Mesodermal cell (in vitro differentiated cells): ENCODE measurements around the gene PRAMEF1.
"Not testable (repeated sequence)": the region's sequence is repeated elsewhere in the genome, so short reads cannot be mapped to it uniquely, and the experiment has no call there.

Experiments
- H3K27ac ChIP-seq: 2 replicates; pipeline ENCODE4 v1.7.0; 2013; ENCODE audit warnings: mild to moderate bottlenecking, low read depth, low read length, moderate library complexity; ENCODE audit not compliant: severe bottlenecking
- H3K36me3 ChIP-seq: 2 replicates; pipeline ENCODE4 v1.7.1; 2013; ENCODE audit warnings: mild to moderate bottlenecking, low read length, moderate library complexity; ENCODE audit not compliant: control insufficient read depth, insufficient read depth
- H3K4me1 ChIP-seq: one replicate; pipeline ENCODE4 v1.7.1; 2013; ENCODE audit warnings: mild to moderate bottlenecking, low read length; ENCODE audit not compliant: insufficient read depth, control insufficient read depth, poor library complexity, severe bottlenecking
- H3K4me3 ChIP-seq: 2 replicates; pipeline ENCODE4 v1.7.0; 2013; ENCODE audit warnings: low read length, control low read depth, mild to moderate bottlenecking; ENCODE audit not compliant: insufficient read depth, poor library complexity, severe bottlenecking; ENCODE audit errors: extremely low read depth
- H3K9me3 ChIP-seq: 2 replicates; pipeline ENCODE4 v1.7.1; 2013; ENCODE audit warnings: mild to moderate bottlenecking, low read length, moderate library complexity; ENCODE audit not compliant: control insufficient read depth
- WGBS, 2 experiments: methylation state at CpG; one replicate each; pipeline ENCODE4 v1.1.5; 2013; ENCODE audit warnings: missing lambda C conversion rate in 2 of 2; ENCODE audit not compliant: insufficient coverage in 2 of 2; 5-methylcytosine and 5-hydroxymethylcytosine counted together

PRAMEF1 gene

DNA sequence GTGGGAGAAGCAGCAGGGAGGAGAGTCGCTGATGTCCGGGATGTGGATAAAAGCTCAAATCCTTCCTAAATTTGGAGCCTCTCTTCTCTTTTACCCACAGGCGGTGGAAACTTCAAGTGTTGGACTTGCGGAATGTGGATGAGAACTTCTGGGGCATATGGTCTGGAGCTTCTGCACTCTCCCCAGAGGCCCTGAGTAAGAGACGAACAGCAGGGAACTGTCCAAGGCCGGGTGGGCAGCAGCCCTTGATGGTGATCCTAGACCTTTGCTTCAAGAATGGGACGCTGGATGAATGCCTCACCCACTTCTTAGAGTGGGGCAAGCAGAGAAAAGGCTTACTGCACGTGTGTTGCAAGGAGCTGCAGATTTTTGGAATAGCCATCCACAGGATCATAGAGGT lies 15.8 kb upstream of the PRAMEF1 start:
- peaks cover 3% of the 10 kb centered on the region for H3K9me3 ChIP-seq
- no peaks in the 10 kb centered on the region for H3K36me3 ChIP-seq
- no peaks in the 10 kb centered on the region for H3K4me1 ChIP-seq
- WGBS, 2 experiments = 78 to 88% methylated on average over 4 to 7 of the region's 8 CpGs
- no peak overlapping the region for H3K27ac ChIP-seq
- no peak overlapping the region for H3K4me3 ChIP-seq

DNA sequence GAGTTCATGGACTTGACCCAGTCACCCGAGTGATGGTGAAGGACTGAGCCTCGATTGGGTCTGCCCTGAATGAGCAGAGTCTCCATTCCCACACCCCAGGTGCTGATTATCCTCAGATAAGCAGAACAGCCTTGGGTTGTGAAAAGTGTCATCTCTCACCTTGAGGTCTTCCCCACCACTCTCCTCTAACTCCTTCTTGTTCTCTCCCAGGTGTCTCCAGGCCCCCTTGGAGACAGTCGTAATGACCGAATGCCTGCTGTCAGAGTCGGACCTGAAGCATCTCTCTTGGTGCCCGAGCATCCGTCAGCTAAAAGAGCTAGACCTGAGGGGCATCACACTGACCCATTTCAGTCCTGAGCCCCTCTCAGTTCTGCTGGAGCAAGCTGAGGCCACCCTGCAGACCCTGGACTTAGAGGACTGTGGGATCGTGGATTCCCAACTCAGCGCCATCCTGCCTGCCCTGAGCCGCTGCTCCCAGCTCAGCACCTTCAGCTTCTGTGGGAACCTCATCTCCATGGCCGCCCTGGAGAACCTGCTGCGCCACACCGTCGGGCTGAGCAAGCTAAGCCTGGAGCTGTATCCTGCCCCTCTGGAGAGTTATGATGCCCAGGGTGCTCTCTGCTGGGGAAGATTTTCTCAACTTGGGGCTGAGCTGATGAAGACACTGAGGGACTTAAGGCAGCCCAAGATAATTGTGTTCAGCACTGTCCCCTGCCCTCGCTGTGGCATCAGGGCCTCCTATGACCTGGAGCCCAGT lies 14.2 kb upstream of the PRAMEF1 start:
- Histone ChIP-seq H3K9me3 (peaks cover 3% of the 10 kb centered on the region), H3K4me3 (no peak overlapping the region), H3K36me3 (no peaks in the 10 kb centered on the region), H3K4me1 (no peaks in the 10 kb centered on the region), H3K27ac (no peak overlapping the region)
- WGBS, 2 experiments = 90 to 94% methylated on average over 14 of the region's 15 CpGs

- Histone ChIP-seq H3K4me3 (no peak overlapping the region), H3K36me3 (no peaks in the 10 kb centered on the region), H3K27ac (no peak overlapping the region), H3K9me3 (peaks cover 3% of the 10 kb centered on the region), H3K4me1 (no peaks in the 10 kb centered on the region)
- WGBS, 2 experiments = 78 to 100% methylated on average over 2 to 4 of the region's 4 CpGs
Observed at GRCh38 chr1:12778061-12778460, 13.1 kb upstream of the PRAMEF1 start.

- Histone ChIP-seq H3K9me3 (no peaks in the 10 kb centered on the region), H3K4me1 (no peaks in the 10 kb centered on the region), H3K27ac (no peak overlapping the region), H3K4me3 (no peak overlapping the region), H3K36me3 (no peaks in the 10 kb centered on the region)
- whole genome bisulfite sequencing, 2 experiments = 83 to 90% methylated on average over 6 of the region's 6 CpGs
Observed at GRCh38 chr1:12778907-12779306, 12.3 kb upstream of the PRAMEF1 start.

GRCh38 chr1:12781488-12781887 lies 9.7 kb upstream of the PRAMEF1 start:
- 13% methylated on average over 3 of the region's 5 CpGs; no CpG with 5 or more reads in 1 of the 2 experiments for WGBS, 2 experiments
- H3K9me3 ChIP-seq, H3K4me3 ChIP-seq, H3K4me1 ChIP-seq, H3K27ac ChIP-seq, H3K36me3 ChIP-seq: not testable (repeated sequence)

- H3K4me3 ChIP-seq, H3K4me1 ChIP-seq, H3K27ac ChIP-seq, H3K9me3 ChIP-seq, H3K36me3 ChIP-seq: not testable (repeated sequence)
- WGBS, 2 experiments = 43 to 57% methylated on average over 5 to 6 of the region's 7 CpGs
Observed at GRCh38 chr1:12783783-12784182, 7.4 kb upstream of the PRAMEF1 start.

DNA sequence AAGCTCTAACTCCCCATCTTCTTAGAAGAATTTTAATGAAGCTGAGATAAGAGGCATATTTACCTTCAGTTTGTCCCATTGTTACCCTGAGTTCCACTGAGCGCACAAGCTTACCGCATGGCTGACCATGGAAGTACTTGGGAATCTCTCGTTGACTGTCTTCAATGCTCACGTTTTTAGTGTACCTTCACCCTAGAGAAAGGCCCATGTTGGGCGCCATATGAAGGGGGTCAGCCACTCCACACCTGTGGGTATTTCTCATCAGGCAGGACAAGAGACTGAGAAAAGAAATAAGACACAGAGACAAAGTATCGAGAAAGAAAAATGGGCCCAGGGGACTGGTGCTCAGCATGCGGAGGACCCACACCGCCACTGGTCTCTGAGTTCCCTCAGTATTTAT lies 6.5 kb upstream of the PRAMEF1 start:
- H3K4me1 ChIP-seq, H3K9me3 ChIP-seq, H3K4me3 ChIP-seq, H3K27ac ChIP-seq, H3K36me3 ChIP-seq: not testable (repeated sequence)
- WGBS, 2 experiments = 82 to 92% methylated on average over 4 to 5 of the region's 8 CpGs

DNA sequence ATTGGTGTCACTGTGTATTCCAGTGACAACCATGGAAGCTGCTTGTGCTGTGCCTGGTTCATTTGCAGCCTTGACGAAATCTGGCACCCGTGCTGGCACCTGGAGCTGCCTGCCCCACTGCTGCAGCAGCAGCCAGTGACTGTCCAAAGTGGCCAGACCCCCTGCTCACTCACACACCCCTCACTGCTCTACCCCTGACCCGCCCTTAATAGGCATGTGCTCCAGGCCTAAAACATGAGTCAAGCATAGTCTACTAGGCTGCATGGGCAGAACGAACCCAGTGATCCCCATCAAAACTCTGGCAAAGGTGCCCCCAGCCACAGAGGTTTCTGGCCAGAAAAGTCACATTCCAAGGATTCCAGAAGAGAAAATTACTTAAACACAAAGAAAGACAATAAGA lies 7.7 kb downstream of the PRAMEF1 start:
- Histone ChIP-seq H3K4me1 (no peaks in the 10 kb centered on the region), H3K4me3 (no peak overlapping the region), H3K9me3 (no peaks in the 10 kb centered on the region), H3K36me3 (no peaks in the 10 kb centered on the region), H3K27ac (no peak overlapping the region)
- WGBS, 2 experiments = 44 to 54% methylated on average over 3 to 4 of the region's 4 CpGs

- Histone ChIP-seq H3K4me1 (no peaks in the 10 kb centered on the region), H3K36me3 (no peaks in the 10 kb centered on the region), H3K4me3 (no peak overlapping the region), H3K27ac (no peak overlapping the region), H3K9me3 (no peaks in the 10 kb centered on the region)
- WGBS, 2 experiments = 73 to 83% methylated on average over 2 of the region's 2 CpGs
Observed at GRCh38 chr1:12799730-12800129, 8.5 kb downstream of the PRAMEF1 start.

GRCh38 chr1:12809933-12810332 lies 18.7 kb downstream of the PRAMEF1 start:
- H3K4me1 ChIP-seq = no peaks in the 10 kb centered on the region
- no peak overlapping the region for H3K4me3 ChIP-seq
- H3K27ac ChIP-seq = no peak overlapping the region
- no peaks in the 10 kb centered on the region for H3K36me3 ChIP-seq
- 60 to 73% methylated on average over 1 of the region's 1 CpG for WGBS, 2 experiments
- H3K9me3 ChIP-seq = peaks cover 16% of the 10 kb centered on the region

- WGBS, 2 experiments = 35 to 52% methylated on average over 2 to 5 of the region's 5 CpGs
- H3K9me3 ChIP-seq = peaks cover 16% of the 10 kb centered on the region
- no peak overlapping the region for H3K4me3 ChIP-seq
- no peaks in the 10 kb centered on the region for H3K36me3 ChIP-seq
- no peak overlapping the region for H3K27ac ChIP-seq
- H3K4me1 ChIP-seq = no peaks in the 10 kb centered on the region
Observed at GRCh38 chr1:12810691-12811408, 19.7 kb downstream of the PRAMEF1 start.
